ENCODE measurements around the gene TMEM235.

TMEM235 gene

DNA sequence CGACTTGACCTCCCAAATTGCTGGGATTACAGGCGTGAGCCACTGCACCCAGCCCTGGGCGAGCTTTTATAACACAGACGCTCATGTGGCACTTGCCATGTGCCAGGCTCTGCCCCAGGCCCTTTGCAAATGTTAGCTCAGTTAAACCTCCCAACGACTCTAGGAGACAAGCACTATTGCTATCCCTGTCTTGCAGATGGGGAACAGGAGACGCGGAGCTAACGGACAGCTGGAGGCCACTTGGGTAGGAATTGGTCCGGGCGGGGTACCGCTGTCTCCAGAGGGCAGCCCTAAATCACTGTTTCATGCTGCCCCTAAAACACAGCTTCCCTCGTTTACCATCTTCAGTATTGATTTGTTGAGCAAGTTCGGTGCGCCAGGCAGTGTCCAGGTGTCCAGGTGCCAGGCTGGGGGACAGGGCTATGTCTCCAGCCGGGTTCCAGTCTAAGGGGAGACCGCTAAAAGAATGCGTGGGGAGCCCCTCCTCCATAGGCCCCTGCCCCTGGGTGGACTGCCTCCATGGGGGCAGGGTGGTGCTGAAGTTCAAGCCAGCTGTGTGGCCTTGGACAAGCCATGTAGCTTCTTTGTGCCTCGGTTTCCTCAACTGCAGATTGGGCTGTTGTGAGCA, 23.7 kb downstream of the TMEM235 start:
- no peak for DNase-seq (ENCODE audit: low spot score)

DNA sequence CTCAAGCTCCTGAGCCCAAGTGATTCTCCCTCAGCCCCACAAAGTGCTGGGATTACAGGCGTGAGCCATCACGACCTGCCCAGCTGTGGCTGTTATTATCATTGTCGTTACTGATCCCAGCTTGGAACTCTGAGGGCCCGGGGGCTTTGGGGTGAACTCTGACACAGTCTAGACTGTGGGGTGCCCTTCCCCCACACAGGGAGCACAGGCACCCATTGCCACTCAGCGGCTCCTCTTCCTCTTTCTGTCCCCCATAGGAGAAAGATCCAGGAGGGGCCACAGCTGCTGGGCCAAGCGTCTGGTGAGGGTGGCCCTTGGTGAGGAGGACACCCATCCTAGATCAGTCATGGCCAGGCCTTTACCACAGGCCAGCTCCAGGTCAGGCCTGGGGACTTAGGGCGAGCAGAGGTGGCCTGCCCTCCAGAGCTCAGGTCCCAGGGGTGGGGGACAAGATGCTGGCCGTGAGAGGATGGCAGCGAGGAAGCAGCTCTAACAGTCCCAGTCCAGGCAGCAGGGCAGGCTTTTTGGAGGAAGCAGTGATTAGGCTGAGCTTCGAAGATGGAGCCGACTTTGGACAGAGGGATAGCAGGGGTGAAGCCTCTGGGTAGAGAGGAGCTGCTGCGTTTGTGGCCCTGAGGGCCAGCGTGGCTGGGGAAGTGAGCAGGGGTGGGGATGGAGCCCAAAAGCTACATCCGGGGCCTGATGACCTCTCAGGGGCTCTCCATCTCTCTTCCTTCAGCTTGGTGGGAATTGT, 24.7 kb downstream of the TMEM235 start:
- no peak for DNase-seq (ENCODE audit: low spot score)

DNA sequence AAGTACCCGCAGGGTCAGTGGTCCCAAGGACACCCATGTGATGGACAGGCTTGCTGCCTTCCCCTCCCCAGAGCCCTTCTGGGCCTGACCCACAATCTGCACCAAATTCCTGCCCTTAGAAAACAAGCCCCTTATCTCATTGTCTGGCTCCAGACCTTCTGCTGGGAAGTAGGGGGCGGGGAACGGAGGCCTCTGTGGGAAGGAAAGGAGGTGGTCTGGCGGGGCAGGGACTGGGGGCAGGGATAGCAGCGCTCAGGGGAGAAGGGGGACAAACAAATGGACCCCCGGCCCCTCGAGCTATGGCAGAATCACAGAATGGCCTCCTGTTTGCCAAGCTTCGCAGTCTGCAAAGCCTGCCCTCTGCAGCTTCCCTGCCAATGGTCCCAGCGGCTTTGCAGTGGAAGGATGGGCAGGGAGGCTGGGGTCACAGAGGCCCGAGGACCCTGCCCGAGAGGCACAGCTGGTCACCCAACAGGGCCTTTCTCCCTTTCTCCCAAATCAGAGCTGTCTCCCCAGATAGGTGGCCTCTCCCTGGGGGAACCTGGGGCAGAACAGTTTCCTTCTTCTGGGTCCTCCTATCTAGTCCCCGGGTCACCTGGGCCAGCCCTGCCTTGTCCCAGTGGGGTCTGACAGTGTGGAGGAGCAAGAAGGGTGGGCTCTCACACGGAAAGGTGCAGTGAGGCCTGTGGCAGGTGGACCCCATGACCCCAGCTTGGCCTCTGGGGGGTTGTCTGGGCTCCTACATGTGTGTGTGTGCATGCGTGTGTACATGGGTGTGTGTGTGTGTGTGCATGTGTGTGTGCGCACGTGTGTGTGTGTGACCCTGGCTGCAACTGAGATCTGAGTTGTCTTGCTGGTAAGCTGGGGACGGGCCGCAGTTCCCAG, 25.5 kb downstream of the TMEM235 start:
- no peak for DNase-seq (ENCODE audit: low spot score)

DNA sequence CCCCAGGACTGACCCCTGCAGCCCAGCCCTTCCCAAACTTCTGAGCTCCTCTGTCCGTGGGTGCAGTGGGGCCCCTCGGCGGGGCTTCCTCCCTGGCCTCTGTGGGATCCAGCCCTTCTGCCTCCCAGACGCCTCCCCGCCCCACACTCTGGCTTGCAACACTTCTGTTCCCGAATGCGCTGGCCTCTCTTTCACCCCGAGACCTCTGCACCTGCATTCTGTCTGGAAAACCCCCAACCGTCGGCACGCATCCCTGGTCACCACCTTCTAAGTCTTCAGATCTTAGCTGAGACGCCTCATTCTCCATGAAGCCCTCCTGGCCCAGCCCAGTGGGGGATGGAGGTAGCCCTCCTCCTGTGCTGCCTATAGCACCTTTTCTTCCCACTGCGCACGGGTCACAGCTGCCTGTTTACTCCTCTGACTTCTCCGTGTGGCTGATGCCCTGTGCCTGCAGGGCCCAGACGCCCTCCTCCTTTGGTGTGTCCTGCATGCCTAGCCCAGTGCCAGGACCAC, 26.4 kb downstream of the TMEM235 start:
- no peak for DNase-seq (ENCODE audit: low spot score)

DNA sequence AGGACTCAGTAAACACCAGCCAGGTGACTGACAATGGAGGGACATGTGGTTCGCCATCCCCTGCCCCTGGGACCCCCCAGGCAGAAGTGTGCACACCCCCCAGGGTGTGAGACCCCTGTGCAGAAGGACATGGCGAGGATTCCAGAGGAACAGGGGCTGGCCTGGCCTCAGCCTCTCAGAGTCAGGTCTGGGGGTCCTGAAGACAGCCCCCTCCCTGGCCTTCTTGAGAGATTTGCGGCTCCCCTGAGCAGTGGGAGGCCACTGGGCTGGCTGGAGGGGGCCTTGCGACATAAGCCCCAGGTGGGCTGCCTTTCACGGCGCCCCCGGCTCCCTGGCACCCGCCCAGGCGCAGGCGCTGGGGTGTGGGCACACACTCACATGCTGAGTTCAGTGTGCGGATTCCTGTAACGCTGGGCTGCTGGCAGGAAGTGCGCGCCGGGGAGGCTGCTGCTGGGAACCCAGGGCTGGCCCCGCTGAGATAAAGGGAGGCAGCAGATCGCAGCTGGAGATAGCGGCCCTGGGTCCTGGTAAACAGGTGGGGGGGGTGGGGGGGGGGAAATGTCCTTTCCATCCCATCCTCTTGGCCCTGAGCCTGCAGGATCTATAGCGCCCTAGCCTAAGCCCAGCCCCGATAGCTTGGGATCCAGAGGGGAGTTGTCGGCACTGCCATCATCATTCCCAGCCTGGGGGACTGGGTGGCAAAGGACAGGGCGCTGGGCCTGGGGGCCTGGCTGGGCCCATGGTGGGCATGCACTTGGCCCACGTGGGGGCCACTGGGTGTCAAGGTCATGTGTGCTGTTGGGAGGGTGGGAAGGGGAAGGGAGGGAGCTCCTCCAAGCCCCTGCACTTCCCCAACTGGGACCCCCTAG, 27.1 kb downstream of the TMEM235 start:
- DNase-seq (ENCODE audit: low spot score) = peak; percentile 52

DNA sequence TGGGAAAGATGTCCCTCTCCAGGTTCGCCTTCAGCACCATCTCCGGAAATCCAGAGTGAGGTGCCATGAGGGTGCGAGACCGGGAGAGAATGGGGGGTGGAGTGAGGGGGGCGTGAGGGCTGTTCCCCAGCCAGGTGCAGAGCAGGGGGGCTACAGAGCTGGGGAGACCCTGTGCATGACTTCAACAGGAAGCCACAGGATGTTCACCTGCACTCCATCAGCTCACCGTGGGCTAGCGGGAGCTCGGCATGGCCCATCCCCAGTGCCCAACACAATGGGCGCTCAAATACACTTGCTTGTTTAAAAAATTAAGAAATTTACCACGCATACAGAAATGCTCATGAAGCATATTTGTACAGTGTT, 27.7 kb downstream of the TMEM235 start:
- no peak for DNase-seq (ENCODE audit: low spot score)

DNA sequence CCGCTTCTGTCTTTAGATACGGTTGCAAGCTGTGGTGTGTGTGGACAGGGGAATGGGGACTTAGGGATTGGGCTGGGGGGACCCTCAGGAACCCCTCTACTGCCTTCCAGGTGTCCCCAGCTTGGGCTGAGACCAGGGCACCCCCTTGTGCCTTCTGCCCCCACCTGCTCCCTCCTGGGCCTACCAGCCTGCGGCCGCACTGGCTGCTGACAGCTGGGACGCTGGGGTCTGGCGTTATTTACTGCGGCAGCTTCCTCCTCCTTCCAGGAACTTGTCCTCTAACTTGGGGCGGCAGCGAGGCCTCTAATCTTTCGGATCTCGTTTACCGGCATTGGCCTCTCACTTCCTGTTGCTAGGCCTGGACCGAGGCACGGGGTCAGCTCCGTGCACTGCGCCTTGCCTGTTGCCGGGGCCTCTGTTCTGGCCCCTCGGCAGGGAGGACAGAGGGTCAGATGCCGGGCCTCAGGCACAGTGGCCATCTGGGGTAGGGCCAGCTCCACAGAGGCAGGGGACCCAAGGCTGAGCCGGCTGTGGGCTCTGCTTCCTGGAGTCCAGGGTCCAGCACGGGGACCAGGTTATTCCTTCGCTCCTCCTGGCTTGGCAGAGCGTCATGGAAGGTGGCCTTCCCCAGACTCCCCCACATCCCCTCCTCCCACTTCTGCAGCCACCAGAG, 31.8 kb downstream of the TMEM235 start:
- DNase-seq (ENCODE audit: low spot score) = peak; percentile 60

DNA sequence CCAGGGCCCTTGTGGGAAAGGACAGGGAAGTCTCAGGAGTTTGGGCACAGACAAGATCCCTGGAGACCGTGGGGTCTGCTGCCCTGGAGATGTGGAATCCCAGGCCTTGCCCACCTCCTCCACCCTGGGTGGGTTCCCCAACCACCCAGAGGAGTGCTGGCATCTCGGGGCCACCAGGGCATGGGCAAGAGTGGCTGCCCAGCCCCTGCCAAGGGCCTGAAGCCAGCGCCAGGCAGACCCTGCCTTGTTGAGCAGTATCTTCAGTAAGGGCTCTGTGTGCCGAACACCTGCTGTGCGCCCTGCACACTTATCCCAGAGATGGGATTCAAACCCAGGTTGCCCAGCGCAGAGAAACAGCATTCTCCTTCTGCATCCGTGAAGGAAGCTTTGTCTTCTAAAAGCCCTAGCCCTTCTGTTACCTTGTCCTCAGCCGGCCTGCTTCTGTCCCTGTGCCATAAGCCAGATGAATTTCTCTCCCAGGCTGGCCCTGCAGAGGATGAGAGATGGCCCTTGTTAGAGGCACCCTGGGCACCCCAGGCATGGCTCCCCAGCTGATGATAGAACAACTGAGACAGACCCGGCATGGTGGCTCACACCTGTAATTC, 32.4 kb downstream of the TMEM235 start:
- no peak for DNase-seq (ENCODE audit: low spot score)

DNA sequence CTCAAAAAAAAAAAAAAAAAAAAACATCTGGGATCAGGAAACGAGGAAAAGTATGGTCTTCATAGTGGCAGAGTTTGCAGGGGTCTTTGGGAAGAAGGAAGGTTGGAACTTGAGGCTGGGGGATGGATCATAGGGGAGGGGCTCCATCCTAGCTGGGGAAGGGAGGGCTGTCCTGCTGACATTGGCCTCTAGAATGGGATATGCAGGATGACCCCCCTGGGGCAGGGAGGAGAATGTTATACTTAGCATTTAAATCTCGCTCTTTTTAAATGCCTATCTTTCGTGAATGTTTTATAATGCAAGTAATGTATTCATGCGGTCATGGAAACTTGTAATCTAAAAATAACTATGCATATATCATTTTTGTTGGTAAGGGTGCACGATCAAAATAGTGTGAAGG, 33.2 kb downstream of the TMEM235 start:
- DNase-seq (ENCODE audit: low spot score) = no peak

DNA sequence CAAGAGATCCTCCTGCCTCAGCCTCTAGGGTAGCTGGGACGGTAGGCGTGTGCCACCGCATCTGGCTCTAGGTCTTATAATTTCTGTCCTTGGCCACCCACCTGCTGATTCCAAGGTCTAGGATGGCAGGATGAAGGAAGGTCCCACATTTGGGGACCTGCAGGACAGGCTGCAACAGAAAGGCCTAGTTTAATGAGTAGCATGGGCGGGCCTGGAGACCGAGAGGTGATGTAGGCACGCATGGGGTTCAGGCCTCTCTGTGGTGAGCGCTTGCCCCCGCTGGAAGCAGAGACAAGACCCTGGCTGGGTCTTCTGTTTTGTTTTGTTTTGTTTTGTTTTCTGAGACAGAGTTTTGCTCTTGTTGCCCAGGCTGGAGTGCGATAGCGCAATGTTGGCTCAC, 33.7 kb downstream of the TMEM235 start:
- no peak for DNase-seq (ENCODE audit: low spot score)

DNA sequence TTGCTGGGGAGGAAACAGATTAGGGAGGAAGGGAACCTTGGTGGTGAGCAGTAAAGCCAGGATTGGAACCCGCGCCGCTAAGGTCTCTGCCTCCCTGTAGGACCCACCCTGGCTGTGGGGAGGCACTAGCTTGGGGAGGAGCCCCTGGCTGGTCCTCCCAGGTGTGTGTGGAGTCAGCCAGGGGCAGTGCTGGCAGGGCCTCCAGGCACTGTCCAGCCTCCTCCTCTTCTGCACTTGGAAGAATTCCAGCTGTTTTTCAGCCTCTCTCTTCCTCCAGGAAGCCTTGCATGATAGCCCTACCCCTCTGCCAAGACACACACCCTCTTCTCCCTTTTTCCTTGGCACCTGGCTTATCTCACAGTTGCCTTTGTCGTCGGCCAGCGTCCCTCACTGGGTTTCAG, 34.8 kb downstream of the TMEM235 start:
- no peak for DNase-seq (ENCODE audit: low spot score)

DNA sequence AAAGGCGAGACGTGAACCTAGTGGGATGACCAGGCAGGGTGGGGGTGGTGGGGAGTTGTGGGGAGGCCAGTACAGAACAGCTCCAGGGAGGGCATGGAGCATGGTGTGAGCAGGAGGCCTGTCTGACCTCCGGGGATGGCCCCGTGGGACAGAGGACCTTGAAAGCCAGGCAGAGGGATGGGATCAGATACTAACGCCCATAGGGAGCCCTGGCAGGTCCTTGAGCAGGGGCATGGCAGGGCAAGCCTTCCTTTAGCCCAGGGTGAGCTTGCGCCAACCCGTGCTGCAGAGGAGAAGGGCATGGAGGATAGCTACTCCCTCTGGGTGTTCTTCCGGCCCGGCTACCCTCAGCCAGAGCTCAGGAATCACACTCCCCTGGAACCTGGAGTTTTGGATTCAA, 35.3 kb downstream of the TMEM235 start:
- no peak for DNase-seq (ENCODE audit: low spot score)

DNA sequence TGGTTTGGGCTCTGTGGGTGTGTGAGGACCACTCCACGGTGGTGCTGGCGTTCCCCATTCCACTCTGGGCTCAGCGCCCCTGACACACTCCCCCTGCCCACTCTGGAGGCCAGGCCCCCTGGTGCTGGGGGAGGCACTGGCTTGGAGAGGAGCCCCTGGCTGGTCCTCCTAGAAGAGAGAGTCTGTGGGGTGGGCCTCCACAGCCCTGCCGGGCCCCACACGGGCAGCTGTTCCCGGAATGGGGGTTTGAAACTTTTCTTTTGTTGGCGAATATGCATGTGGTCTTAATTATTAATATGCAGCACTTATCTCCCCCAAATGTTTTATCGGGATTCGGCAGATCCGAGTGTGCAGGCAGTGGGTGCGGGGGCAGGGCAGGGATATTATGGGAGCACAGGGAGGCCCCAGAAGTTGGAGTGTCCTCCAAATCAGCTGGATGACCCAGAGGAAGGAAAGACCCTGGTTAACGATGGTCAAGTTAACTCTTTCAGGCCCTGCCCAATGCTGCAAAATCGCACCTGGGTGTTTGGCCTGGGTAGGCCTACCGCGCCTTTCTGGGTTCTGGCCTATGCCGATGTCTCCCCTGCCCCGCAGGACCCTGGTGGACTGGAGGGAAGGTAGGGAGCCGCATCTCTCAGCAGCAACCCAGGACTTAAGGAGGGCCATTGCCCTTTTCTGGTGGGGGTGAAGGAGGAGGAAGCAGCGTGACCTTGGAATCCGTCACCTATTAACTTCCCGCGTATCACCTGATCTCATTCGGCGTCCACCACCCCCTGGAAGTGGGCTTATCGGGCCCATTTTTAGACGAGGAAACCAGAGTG, 36.0 kb downstream of the TMEM235 start:
- peak; percentile 52 for DNase-seq (ENCODE audit: low spot score)

DNA sequence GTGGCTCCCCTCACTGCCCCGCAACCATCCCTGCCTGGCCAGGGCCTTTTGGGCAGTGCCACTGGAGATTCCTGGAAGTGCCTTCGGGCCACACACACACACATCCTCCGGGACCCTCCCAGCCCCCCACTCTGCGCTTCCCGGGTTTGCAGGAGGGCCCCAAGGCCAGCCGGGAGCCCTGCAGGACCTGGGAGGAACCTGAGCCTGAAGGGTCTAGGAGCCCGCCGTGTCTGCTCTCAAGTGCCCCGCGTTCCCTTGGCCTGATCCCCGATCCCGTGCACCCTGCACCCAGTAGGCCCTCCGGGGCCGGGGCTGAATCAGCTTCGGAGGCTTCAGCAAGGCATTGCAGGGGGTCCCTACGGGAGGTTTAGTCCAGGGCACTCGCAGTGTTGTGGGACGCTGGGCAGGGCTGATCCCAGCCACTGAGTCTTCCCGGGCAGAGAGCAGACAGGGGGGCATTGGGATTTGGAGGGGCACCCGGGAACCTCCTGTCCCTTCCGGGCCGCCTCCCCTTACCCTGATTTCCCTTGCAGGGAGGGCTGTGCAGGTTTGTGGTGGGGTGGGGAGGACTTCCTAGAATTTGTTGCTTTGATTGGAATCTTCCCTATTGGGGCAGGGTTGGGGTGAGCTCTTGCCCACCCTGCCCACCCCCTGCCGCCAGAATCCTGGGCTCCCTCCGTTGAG, 36.9 kb downstream of the TMEM235 start:
- DNase-seq (ENCODE audit: low spot score) = peak; percentile 56

DNA sequence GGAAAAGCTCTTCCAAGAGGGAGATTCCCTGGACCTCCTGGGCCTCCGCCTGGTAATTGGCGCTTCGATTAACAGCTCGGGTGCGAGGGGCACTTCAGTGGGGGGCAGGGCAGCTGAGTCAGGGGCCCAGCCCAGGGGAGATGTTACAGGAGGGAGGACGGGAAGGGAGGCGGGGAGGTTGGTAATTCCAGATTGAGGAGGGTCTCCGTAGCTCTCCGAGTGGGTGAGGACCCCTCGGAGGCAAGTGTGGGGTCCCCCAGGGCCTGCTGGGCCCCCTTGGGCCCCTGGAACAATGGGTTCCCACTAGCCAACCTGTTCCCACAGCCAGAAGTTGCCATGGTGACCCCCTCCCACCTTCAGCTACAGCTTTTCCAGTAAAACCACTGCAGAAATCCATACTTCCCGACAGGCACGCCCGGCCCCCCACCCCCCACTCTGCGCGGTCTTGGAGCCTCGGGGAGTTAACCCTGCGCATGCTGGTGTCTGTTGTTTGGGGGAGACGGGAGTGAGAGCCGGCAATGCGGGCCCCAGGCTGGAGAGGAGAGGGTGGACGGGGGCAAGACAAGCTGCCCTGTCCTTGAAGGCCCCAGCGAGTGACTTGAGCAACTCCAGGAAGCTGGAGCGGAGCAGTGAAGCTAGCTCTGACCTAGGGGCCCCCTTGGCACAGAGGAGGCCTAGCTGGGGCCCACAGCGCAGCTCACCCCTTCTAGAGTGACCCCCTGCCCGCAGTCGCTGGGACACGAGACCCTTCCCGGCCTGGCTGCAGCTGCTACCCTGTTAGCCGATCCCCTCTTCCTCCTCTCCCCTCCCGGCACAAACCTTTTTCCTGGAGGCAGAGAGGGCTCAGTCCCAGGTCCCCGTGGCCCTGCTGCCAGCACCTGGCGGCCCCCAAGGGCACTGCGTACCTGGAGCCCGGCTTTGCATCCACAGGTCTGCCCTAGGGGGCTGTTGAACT, 37.8 kb downstream of the TMEM235 start:
- peak; percentile 76 for DNase-seq (ENCODE audit: low spot score)

DNA sequence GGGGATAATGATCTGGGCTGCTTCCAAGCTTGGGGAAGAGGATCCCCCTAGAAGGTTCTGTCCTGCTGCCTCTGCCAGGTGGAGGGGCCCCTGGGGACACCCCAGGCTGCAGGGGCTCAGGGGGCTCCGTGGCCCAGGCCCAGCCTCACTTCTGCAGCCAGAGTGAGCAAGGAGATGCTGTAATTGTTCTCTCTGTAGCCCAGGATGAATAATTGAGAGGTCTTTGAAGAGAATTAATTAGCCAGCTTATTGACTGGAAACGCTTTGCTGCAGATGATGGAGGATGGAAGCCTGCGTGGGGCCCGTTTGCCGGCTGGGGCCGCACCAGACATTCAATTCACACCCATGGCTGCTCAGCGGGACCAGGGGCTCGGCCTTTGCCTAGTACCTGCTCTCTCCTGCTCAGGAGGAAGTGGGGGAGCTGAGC, 38.5 kb downstream of the TMEM235 start:
- peak; percentile 58 for DNase-seq (ENCODE audit: low spot score)

DNA sequence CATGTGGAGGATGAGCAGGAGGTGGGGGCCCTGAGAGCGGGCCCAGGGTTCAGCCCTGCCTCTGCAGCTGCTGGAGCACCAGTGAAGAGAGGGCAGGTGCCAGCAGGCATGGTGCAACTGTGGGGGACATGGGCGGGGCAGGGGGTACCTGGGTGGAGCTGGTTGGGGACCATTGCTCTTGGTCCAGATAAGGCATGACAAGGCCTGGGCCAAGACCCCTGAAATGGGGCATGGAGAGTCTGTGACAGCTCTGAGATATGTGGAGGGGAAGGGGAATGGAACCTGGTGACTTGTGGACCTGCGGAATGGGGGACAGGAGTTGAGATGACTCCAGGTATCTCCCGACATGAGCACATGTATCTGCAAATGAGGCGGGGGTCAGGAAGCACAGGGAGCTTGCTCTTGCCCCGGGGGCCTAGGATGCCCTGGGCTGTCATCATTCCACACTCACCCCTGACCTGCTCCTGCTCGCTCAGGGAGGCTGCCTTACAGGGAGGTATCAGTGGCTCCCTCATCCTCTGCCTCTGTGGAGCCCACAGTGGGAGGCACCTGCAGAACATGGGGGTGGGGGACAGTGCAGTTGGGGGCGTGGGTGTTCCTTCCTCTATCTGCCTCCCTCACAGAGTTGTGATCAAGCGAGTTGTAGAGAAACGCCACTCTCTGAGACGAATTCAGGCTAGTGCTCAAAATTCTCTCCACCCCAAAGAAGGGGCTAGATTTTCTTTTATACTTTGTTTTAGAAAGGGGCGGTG, 40.2 kb downstream of the TMEM235 start:
- no peak for DNase-seq (ENCODE audit: low spot score)
